Endothelial cell of umbilical vein (primary cell): Measurements from ENCODE around the gene PRDM2. TPM values are rescaled to one million over a fixed set of nuclear protein-coding genes. Genes with fewer than 3 reads are reported as not detected.

Experiments used
- BruUV-seq: library from RNA; stranded (reverse); fragments of 400-500 nt; replicated peaks from 2 replicates; lab custom pipeline; 2021; lab: Mats Ljungman, UMichigan
- CTCF ChIA-PET: fragments of 300-600, 350-600 bp; sonication (Branson Sonifier 250); formaldehyde crosslinking; loops from one replicate; lab custom pipeline; 2021; ENCODE audit warnings: antibody characterized with exemption, inconsistent platforms; lab: Charles Lee
- POLR2A ChIA-PET: fragments of 300-600, 350-600 bp; sonication (Branson Sonifier 250); formaldehyde crosslinking; loops from one replicate; lab custom pipeline; 2021; ENCODE audit warnings: antibody characterized with exemption, inconsistent platforms; lab: Charles Lee
- DNase-seq: peaks from one replicate; pipeline ENCODE4 v3.0.0-alpha.2; 2011; ENCODE audit warnings: low read depth, low spot score
- FAIRE-seq: peaks from 2 replicates; lab custom pipeline; 2011; peaks lifted over from hg19 to GRCh38; lab: Jason Lieb, UNC
- H2AFZ ChIP-seq: 2 replicates; pipeline ENCODE4 v1.6.0; 2012; ENCODE audit warnings: low read depth, low read length, control low read depth, inconsistent platforms
- H3K27ac ChIP-seq: 2 replicates; pipeline ENCODE4 v1.5.1; 2011; ENCODE audit warnings: low read depth, mild to moderate bottlenecking, control low read depth, low read length, moderate library complexity; ENCODE audit not compliant: insufficient read depth
- H3K27me3 ChIP-seq, 2 experiments: 2 replicates each; pipeline versions ENCODE4 v1.6.0 to v1.6.1; 2011; ENCODE audit warnings: low read length in 2 of 2, mixed read lengths in 1 of 2; ENCODE audit not compliant: control insufficient read depth in 2 of 2, insufficient read depth in 2 of 2
- H3K36me3 ChIP-seq, 2 experiments: 2 replicates in 1 of 2; 3 replicates in 1 of 2; pipeline ENCODE4 v1.5.1; 2011; ENCODE audit warnings: low read length in 2 of 2, mild to moderate bottlenecking in 1 of 2, moderate library complexity in 1 of 2; ENCODE audit not compliant: control insufficient read depth in 2 of 2, insufficient read depth in 2 of 2; ENCODE audit errors: extremely low read depth in 1 of 2
- H3K4me1 ChIP-seq: 3 replicates; pipeline ENCODE4 v1.5.1; 2011; ENCODE audit warnings: mild to moderate bottlenecking, low read length; ENCODE audit not compliant: control insufficient read depth, insufficient read depth; ENCODE audit errors: extremely low read depth
- H3K4me2 ChIP-seq: 2 replicates; pipeline ENCODE4 v1.6.1; 2011; ENCODE audit warnings: low read length, control low read depth, mixed read lengths; ENCODE audit not compliant: insufficient read depth
- H3K4me3 ChIP-seq, 3 experiments: fragments of 200-600 bp in 1 of 3; sonication (generic), shearing (Covaris generic) in 1 of 3; replicated peaks in 1 of 3; 2 replicates each; pipeline ENCODE4 v1.5.1; 2011 to 2016; ENCODE audit warnings: control low read depth in 3 of 3, low read length in 3 of 3, mild to moderate bottlenecking in 2 of 3, inconsistent platforms in 1 of 3, low read depth in 1 of 3, moderate library complexity in 1 of 3; ENCODE audit not compliant: insufficient read depth in 1 of 3
- H3K79me2 ChIP-seq: 2 replicates; pipeline ENCODE4 v1.6.0; 2012; ENCODE audit warnings: low read length, inconsistent platforms; ENCODE audit not compliant: control insufficient read depth, insufficient read depth
- H3K9ac ChIP-seq: replicated peaks from 2 replicates; pipeline ENCODE3; 2011; ENCODE audit warnings: low read length, control low read depth; ENCODE audit not compliant: insufficient read depth; ENCODE audit errors: extremely low read depth
- H3K9me1 ChIP-seq: replicated peaks from 3 replicates; pipeline ENCODE4 v1.6.0; 2011; ENCODE audit warnings: mild to moderate bottlenecking, low read length; ENCODE audit not compliant: control insufficient read depth, insufficient read depth; ENCODE audit errors: extremely low read depth
- H3K9me3 ChIP-seq: replicated peaks from 2 replicates; pipeline ENCODE4 v1.5.1; 2012; ENCODE audit warnings: low read length, inconsistent platforms; ENCODE audit not compliant: control insufficient read depth, insufficient read depth
- H4K20me1 ChIP-seq: replicated peaks from 2 replicates; pipeline ENCODE3; 2011; ENCODE audit warnings: mild to moderate bottlenecking, low read length; ENCODE audit not compliant: control insufficient read depth, insufficient read depth; ENCODE audit errors: extremely low read depth
- CTCF ChIP-seq, 2 donors: IDR thresholded peaks; 1 replicate in 1 of 2; 2 replicates in 1 of 2; pipeline ENCODE4 v1.5.1; 2011; ENCODE audit warnings: low read length in 2 of 2, mild to moderate bottlenecking in 2 of 2, moderate library complexity in 2 of 2, control low read depth in 1 of 2, inconsistent platforms in 1 of 2, low read depth in 1 of 2; ENCODE audit not compliant: insufficient read depth in 1 of 2; ENCODE audit errors: extremely low read depth in 1 of 2
- EZH2 ChIP-seq: IDR thresholded peaks from 2 replicates; pipeline ENCODE4 v1.6.1; 2012; ENCODE audit warnings: borderline replicate concordance, low read depth, mild to moderate bottlenecking, moderate library complexity, low read length, inconsistent platforms; ENCODE audit not compliant: severe bottlenecking
- FOS ChIP-seq: IDR thresholded peaks from 2 replicates; pipeline ENCODE4 v1.6.1; 2011; ENCODE audit warnings: mild to moderate bottlenecking, low read length, moderate library complexity, borderline replicate concordance; ENCODE audit not compliant: insufficient read depth
- GATA2 ChIP-seq: IDR thresholded peaks from 2 replicates; pipeline ENCODE4 v1.7.0; 2011; ENCODE audit warnings: low read depth, mild to moderate bottlenecking, moderate library complexity, mixed read lengths, low read length; ENCODE audit not compliant: insufficient read length, insufficient read depth
- MAX ChIP-seq: IDR thresholded peaks from 2 replicates; pipeline ENCODE4 v1.6.1; 2011; ENCODE audit not compliant: insufficient read depth, insufficient read length
- MYC ChIP-seq: IDR thresholded peaks from one replicate; pipeline ENCODE4 v1.6.1; 2011; ENCODE audit warnings: mild to moderate bottlenecking, low read depth, low read length
- POLR2A ChIP-seq: IDR thresholded peaks from 2 replicates; pipeline ENCODE4 v1.6.1; 2012; ENCODE audit warnings: low read depth, mild to moderate bottlenecking, control low read depth, low read length
- POLR2AphosphoS5 ChIP-seq: IDR thresholded peaks from 2 replicates; pipeline ENCODE4 v1.6.1; 2012; ENCODE audit warnings: low read depth, mild to moderate bottlenecking, control low read depth, low read length, moderate library complexity; ENCODE audit not compliant: insufficient read depth
- dilution Hi-C: fragments of 300-500 bp; cut with MboI; formaldehyde crosslinking; loops from one replicate; pipeline ENCODE4 v1.15.0; 2019; ENCODE audit warnings: low sequenced_read_pairs; ENCODE audit not compliant: extremely low pct_ligation_motif_present
- intact Hi-C: fragments of 100-400 bp; cut with micrococcal nuclease; formaldehyde crosslinking; loops from one replicate; pipeline ENCODE4 v1.10.0; 2022
- polyA plus RNA-seq, 4 experiments: library from polyadenylated mRNA; depleted of rRNA in 3 of 4; stranded (reverse) in 3 of 4; unstranded in 1 of 4; fragments of >200 nt; gene quantifications; 2 replicates each; pipeline versions ENCODE4 v1.2.1 to v1.2.3, GENCODE V29; 2011 to 2012; ENCODE audit warnings: missing spikeins in 1 of 4
- total RNA-seq: library from RNA; stranded (reverse); gene quantifications from 2 replicates; pipeline ENCODE4 v1.2.3, GENCODE V29; 2021

PRDM2 gene
- total and polyA plus RNA-seq, 2 donors (not counting 3 experiments of a cell fraction or from before 2014, with no cell fraction given): 11.3 to 35.7 TPM

GRCh38 chr1:13832100-13832499, 132.1 kb downstream of the PRDM2 start:
- H3K79me2 ChIP-seq: no peaks in the 10 kb centered on the region
- DNase-seq (no peak), FAIRE-seq (no peak)
- no peaks in the 10 kb centered on the region for H4K20me1 ChIP-seq
- no peaks in the 10 kb centered on the region for H3K4me1 ChIP-seq
- intact Hi-C loops: no loop called here
- ChIA-PET POLR2A (no interaction called here), CTCF (no interaction called here)
- H3K9me1 ChIP-seq: no peaks in the 10 kb centered on the region
- TF ChIP-seq FOS (no peak), POLR2AphosphoS5 (no peak), POLR2A (no peak), GATA2 (no peak), MAX (no peak), CTCF (IDR thresholded peaks at IDR 0.05; ENCODE audit: extremely low read depth in 1 of 2, insufficient read depth in 1 of 2, low read depth in 1 of 2, low read length in 2 of 2) (no peak), EZH2 (no peak), MYC (no peak)
- H3K36me3 ChIP-seq: no peaks in the 10 kb centered on the region
- no peak overlapping the region for H3K4me3 ChIP-seq
- no peaks in the 10 kb centered on the region for H3K27me3 ChIP-seq
- H3K9me3 ChIP-seq: no peaks in the 10 kb centered on the region
- H3K4me2 ChIP-seq: no peak overlapping the region
- H2AFZ ChIP-seq: no peak overlapping the region
- BruUV-seq: no TSS peak
- dilution Hi-C loops: no loop called here
- H3K27ac ChIP-seq: no peak overlapping the region
- no peak overlapping the region for H3K9ac ChIP-seq
